Measurements from ENCODE around the gene C1QTNF2. TPM values are rescaled to one million over a fixed set of nuclear protein-coding genes. Genes with fewer than 3 reads are reported as not detected.

C1QTNF2 gene
- total and polyA plus RNA-seq, 3 experiments from 2014 or later = not detected

DNA sequence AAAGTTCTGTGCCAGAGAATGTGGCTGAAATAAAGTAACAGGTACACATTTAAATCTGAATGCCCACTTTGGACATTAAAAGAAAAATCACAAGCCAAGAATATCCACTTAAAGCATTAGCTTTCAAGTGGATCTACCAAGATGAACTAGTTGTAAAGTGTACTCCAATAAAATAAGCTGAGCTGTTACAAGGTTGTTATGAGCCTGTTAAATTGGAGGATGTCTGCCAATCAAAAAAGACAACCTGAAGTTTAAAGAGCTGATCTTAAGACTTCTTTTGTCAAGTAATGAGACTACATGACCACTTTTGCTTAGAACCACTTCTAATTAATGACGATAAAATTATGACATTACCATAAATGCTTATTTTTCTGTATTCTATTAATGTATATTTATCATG lies 27.1 kb upstream of the C1QTNF2 start:
- Histone ChIP-seq H3K36me3 (ENCODE audit: insufficient read depth, low read length) (no peaks in the 10 kb centered on the region), H3K27me3 (ENCODE audit: insufficient read depth, low read length, poor library complexity, severe bottlenecking) (no peaks in the 10 kb centered on the region), H3K27ac (ENCODE audit: low read depth, low read length) (no peak overlapping the region), H3K4me3 (ENCODE audit: low read length) (no peak overlapping the region), H3K4me1 (ENCODE audit: insufficient read depth, low read length) (peaks cover 10% of the 10 kb centered on the region), H3K9me3 (ENCODE audit: low read length) (no peaks in the 10 kb centered on the region)
- H3K36me3 Mint-ChIP-seq = peaks cover 0 to 22% (median 0%) of the 10 kb centered on the region in 3 donors
- H3K27me3 Mint-ChIP-seq = no peaks in the 10 kb centered on the region
- CTCF ChIA-PET = interaction anchor here (1.5 kb wide), 1 partner anchor 41 kb away, joined by 3 read pairs; no protein-coding TSS in a partner anchor
- no peak overlapping the region for H3K4me3 Mint-ChIP-seq
- no peaks in the 10 kb centered on the region for H3K9me3 Mint-ChIP-seq
- H3K27ac Mint-ChIP-seq = peak overlapping the region in 1 of 8 donors; percentile 61
- POLR2A ChIA-PET = no interaction called here
- peaks cover 11 to 27% (median 22%) of the 10 kb centered on the region in 3 donors for H3K4me1 Mint-ChIP-seq
- DNase-seq = no peak

DNA sequence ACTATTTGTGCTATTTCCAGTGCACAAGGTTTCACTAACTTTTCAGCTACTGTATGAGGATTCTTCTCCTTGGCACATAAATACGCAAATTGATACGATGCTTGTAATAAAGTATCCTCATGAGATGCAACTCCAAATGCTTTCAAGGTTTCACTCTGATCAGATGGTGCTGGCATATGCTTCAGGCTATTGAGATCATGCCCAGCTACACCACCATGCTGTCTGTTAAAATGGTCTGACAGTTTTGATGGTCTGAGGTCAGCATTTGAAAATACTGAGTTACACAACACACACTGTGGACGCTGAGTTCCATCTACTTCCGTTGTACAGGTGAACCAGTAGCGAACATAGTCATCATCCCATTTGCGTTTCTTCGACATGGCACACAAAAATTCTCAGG lies 24.7 kb upstream of the C1QTNF2 start:
- H3K27me3 ChIP-seq (ENCODE audit: insufficient read depth, low read length, poor library complexity, severe bottlenecking) = no peaks in the 10 kb centered on the region
- H3K9me3 Mint-ChIP-seq = no peaks in the 10 kb centered on the region
- H3K36me3 Mint-ChIP-seq = peaks cover 0 to 6% (median 0%) of the 10 kb centered on the region in 3 donors
- H3K27ac ChIP-seq (ENCODE audit: low read depth, low read length) = no peak overlapping the region
- no peaks in the 10 kb centered on the region for H3K9me3 ChIP-seq (ENCODE audit: low read length)
- no peaks in the 10 kb centered on the region for H3K27me3 Mint-ChIP-seq
- H3K4me3 Mint-ChIP-seq = no peak overlapping the region
- H3K4me1 ChIP-seq (ENCODE audit: insufficient read depth, low read length) = peaks cover 5% of the 10 kb centered on the region
- H3K4me1 Mint-ChIP-seq = peaks cover 10 to 20% (median 15%) of the 10 kb centered on the region in 3 donors
- no peak overlapping the region for H3K27ac Mint-ChIP-seq
- no peak for DNase-seq
- H3K36me3 ChIP-seq (ENCODE audit: insufficient read depth, low read length) = no peaks in the 10 kb centered on the region
- POLR2A ChIA-PET = no interaction called here
- no peak overlapping the region for H3K4me3 ChIP-seq (ENCODE audit: low read length)
- CTCF ChIA-PET = interaction anchor here (1.0 kb wide), 1 partner anchor 16 kb away, joined by 3 read pairs; no protein-coding TSS in a partner anchor

GRCh38 chr5:160390787-160391696 lies 20.6 kb upstream of the C1QTNF2 start:
- H3K4me3 Mint-ChIP-seq = no peak overlapping the region
- peaks cover 4% of the 10 kb centered on the region for H3K9me3 ChIP-seq (ENCODE audit: low read length)

DNA sequence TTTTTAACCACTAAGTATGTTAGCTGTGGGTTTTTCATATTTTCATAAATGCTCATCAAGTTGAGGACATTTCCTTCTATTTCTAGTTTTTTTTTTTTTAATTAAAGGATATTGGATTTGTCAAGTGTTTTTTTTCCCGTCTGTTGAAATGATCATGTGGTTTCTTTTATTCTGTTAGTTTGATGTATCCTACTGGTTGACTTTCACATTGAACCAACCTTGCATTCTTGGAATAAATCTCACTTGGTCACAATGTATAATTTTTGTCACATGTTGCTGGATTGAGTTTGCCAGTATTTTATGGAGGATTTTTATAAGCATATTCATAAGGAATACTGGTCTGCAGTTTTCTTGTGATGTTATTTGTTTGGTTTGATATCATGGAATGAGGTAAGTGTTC lies 17.0 kb upstream of the C1QTNF2 start:
- no peak overlapping the region for H3K27ac Mint-ChIP-seq
- H3K9me3 ChIP-seq (ENCODE audit: low read length) = peaks cover 4% of the 10 kb centered on the region
- H3K36me3 ChIP-seq (ENCODE audit: insufficient read depth, low read length) = no peaks in the 10 kb centered on the region
- H3K27me3 ChIP-seq (ENCODE audit: insufficient read depth, low read length, poor library complexity, severe bottlenecking) = no peaks in the 10 kb centered on the region
- ChIA-PET POLR2A (no interaction called here), CTCF (interaction anchor here (1.3 kb wide), 1 partner anchor 42 kb away, joined by 5 read pairs; no protein-coding TSS in a partner anchor)
- peaks cover 0 to 3% of the 10 kb centered on the region in 2 donors for H3K27me3 Mint-ChIP-seq
- no peak overlapping the region for H3K4me3 Mint-ChIP-seq
- no peak for DNase-seq
- no peaks in the 10 kb centered on the region for H3K4me1 ChIP-seq (ENCODE audit: insufficient read depth, low read length)
- H3K36me3 Mint-ChIP-seq = peaks cover 0 to 13% (median 0%) of the 10 kb centered on the region in 3 donors
- no peaks in the 10 kb centered on the region for H3K4me1 Mint-ChIP-seq
- H3K4me3 ChIP-seq (ENCODE audit: low read length) = no peak overlapping the region
- no peak overlapping the region for H3K27ac ChIP-seq (ENCODE audit: low read depth, low read length)
- peaks cover 8 to 22% (median 12%) of the 10 kb centered on the region in 5 donors for H3K9me3 Mint-ChIP-seq

More at GRCh38 chr5:160390787-160391696, 20.6 kb upstream of the C1QTNF2 start:
- Mint-ChIP-seq H3K4me1 (no peaks in the 10 kb centered on the region), H3K27ac (no peak overlapping the region), H3K36me3 (peaks cover 0 to 13% (median 0%) of the 10 kb centered on the region in 3 donors), H3K9me3 (peaks cover 8 to 22% (median 12%) of the 10 kb centered on the region in 5 donors), H3K27me3 (no peaks in the 10 kb centered on the region)
- no peak overlapping the region for H3K27ac ChIP-seq (ENCODE audit: low read depth, low read length)
- no peaks in the 10 kb centered on the region for H3K4me1 ChIP-seq (ENCODE audit: insufficient read depth, low read length)
- POLR2A ChIA-PET = no interaction called here
- no peaks in the 10 kb centered on the region for H3K36me3 ChIP-seq (ENCODE audit: insufficient read depth, low read length)
- DNase-seq = peak in 1 of 5 donors; percentile 7
- H3K4me3 ChIP-seq (ENCODE audit: low read length) = no peak overlapping the region
- CTCF ChIA-PET = interaction anchor here (0.6 to 2.3 kb wide), 5 partner anchors 9 to 1234 kb away, joined by 3 to 9 read pairs (median 3); partner anchors contain the start of gene FAM200C
- H3K27me3 ChIP-seq (ENCODE audit: insufficient read depth, low read length, poor library complexity, severe bottlenecking) = no peaks in the 10 kb centered on the region

DNA sequence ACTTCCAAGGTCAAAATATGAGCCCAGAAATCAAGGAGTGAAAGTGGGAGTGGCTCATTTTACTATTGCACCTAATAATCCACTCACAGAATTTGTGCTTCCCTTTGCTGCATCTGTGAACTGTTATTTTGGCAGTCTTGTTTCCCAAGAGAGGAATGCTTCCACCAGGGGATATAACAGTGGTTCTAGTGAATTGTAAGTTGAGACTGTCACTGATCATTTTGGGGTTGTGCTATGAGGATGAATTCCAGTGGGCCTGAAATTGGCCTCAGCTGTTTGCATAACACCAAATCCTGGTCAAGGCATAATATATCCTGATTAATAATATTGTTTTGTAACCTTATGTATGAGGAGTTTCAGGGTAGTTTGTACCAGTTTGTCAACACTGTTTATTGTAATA lies 15.1 kb upstream of the C1QTNF2 start:
- H3K4me1 ChIP-seq (ENCODE audit: insufficient read depth, low read length) = no peaks in the 10 kb centered on the region
- H3K4me3 ChIP-seq (ENCODE audit: low read length) = no peak overlapping the region
- H3K4me1 Mint-ChIP-seq = no peaks in the 10 kb centered on the region
- DNase-seq = no peak
- no peaks in the 10 kb centered on the region for H3K27me3 ChIP-seq (ENCODE audit: insufficient read depth, low read length, poor library complexity, severe bottlenecking)
- peaks cover 0 to 13% (median 0%) of the 10 kb centered on the region in 3 donors for H3K36me3 Mint-ChIP-seq
- CTCF ChIA-PET = no interaction called here
- peaks cover 8 to 22% (median 12%) of the 10 kb centered on the region in 5 donors for H3K9me3 Mint-ChIP-seq
- H3K4me3 Mint-ChIP-seq = no peak overlapping the region
- POLR2A ChIA-PET = no interaction called here
- peaks cover 4% of the 10 kb centered on the region for H3K9me3 ChIP-seq (ENCODE audit: low read length)
- H3K27ac ChIP-seq (ENCODE audit: low read depth, low read length) = no peak overlapping the region
- H3K27me3 Mint-ChIP-seq = peaks cover 2 to 3% of the 10 kb centered on the region in 2 donors
- H3K27ac Mint-ChIP-seq = no peak overlapping the region
- no peaks in the 10 kb centered on the region for H3K36me3 ChIP-seq (ENCODE audit: insufficient read depth, low read length)

- peaks cover 0 to 13% (median 0%) of the 10 kb centered on the region in 3 donors for H3K36me3 Mint-ChIP-seq
- no peaks in the 10 kb centered on the region for H3K27me3 ChIP-seq (ENCODE audit: insufficient read depth, low read length, poor library complexity, severe bottlenecking)
- H3K9me3 Mint-ChIP-seq = peaks cover 8 to 22% (median 12%) of the 10 kb centered on the region in 5 donors
- H3K27me3 Mint-ChIP-seq = peaks cover 7 to 11% of the 10 kb centered on the region in 2 donors
- peaks cover 4% of the 10 kb centered on the region for H3K9me3 ChIP-seq (ENCODE audit: low read length)
- H3K4me1 Mint-ChIP-seq = no peaks in the 10 kb centered on the region
- H3K27ac Mint-ChIP-seq = no peak overlapping the region
- DNase-seq = no peak
- no peak overlapping the region for H3K27ac ChIP-seq (ENCODE audit: low read depth, low read length)
- ChIA-PET CTCF (no interaction called here), POLR2A (no interaction called here)
- no peaks in the 10 kb centered on the region for H3K36me3 ChIP-seq (ENCODE audit: insufficient read depth, low read length)
- no peak overlapping the region for H3K4me3 ChIP-seq (ENCODE audit: low read length)
- H3K4me3 Mint-ChIP-seq = no peak overlapping the region
- H3K4me1 ChIP-seq (ENCODE audit: insufficient read depth, low read length) = no peaks in the 10 kb centered on the region
Observed at GRCh38 chr5:160384681-160385080, 14.3 kb upstream of the C1QTNF2 start.

DNA sequence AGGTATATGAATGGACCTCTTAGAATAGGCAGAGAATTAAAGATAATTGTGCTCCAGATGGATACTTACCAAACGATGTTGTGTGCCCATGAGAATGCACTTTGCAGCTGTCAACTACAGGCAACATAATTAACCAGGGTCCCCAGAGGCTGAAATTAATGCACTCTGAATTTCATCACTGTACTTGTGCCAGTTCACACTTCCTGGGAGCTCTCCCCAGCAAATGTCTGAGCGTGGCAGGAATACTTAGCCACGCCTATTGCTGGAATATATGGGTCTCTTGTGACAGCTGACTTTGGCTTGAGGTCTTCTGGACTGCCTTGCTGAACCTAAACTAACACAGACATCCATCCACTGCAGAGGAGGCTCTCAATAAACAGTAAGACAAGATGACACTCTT lies 11.9 kb upstream of the C1QTNF2 start:
- Histone ChIP-seq H3K9me3 (ENCODE audit: low read length) (no peaks in the 10 kb centered on the region), H3K4me1 (ENCODE audit: insufficient read depth, low read length) (no peaks in the 10 kb centered on the region), H3K36me3 (ENCODE audit: insufficient read depth, low read length) (no peaks in the 10 kb centered on the region), H3K27me3 (ENCODE audit: insufficient read depth, low read length, poor library complexity, severe bottlenecking) (no peaks in the 10 kb centered on the region), H3K27ac (ENCODE audit: low read depth, low read length) (no peak overlapping the region), H3K4me3 (ENCODE audit: low read length) (no peak overlapping the region)
- no peaks in the 10 kb centered on the region for H3K4me1 Mint-ChIP-seq
- peaks cover 0 to 3% (median 0%) of the 10 kb centered on the region in 3 donors for H3K36me3 Mint-ChIP-seq
- ChIA-PET CTCF (no interaction called here), POLR2A (no interaction called here)
- peaks cover 0 to 8% (median 5%) of the 10 kb centered on the region in 5 donors for H3K9me3 Mint-ChIP-seq
- no peak for DNase-seq
- H3K27me3 Mint-ChIP-seq = peaks cover 11 to 19% of the 10 kb centered on the region in 2 donors
- peak overlapping the region in 1 of 8 donors; percentile 23 for H3K27ac Mint-ChIP-seq
- H3K4me3 Mint-ChIP-seq = no peak overlapping the region

GRCh38 chr5:160380041-160380440 lies 9.6 kb upstream of the C1QTNF2 start:
- Histone ChIP-seq H3K4me3 (ENCODE audit: low read length) (no peak overlapping the region), H3K4me1 (ENCODE audit: insufficient read depth, low read length) (no peaks in the 10 kb centered on the region), H3K27me3 (ENCODE audit: insufficient read depth, low read length, poor library complexity, severe bottlenecking) (no peaks in the 10 kb centered on the region), H3K27ac (ENCODE audit: low read depth, low read length) (no peak overlapping the region), H3K9me3 (ENCODE audit: low read length) (no peaks in the 10 kb centered on the region), H3K36me3 (ENCODE audit: insufficient read depth, low read length) (no peaks in the 10 kb centered on the region)
- Mint-ChIP-seq H3K9me3 (no peaks in the 10 kb centered on the region), H3K4me3 (no peak overlapping the region), H3K4me1 (no peaks in the 10 kb centered on the region), H3K36me3 (no peaks in the 10 kb centered on the region), H3K27me3 (peaks cover 11 to 36% of the 10 kb centered on the region in 2 donors), H3K27ac (no peak overlapping the region)
- no peak for DNase-seq
- ChIA-PET CTCF (interaction anchor here (1.5 to 2.4 kb wide), 2 partner anchors 19 to 358 kb away, joined by 3 to 6 read pairs; no protein-coding TSS in a partner anchor), POLR2A (no interaction called here)
